Activated CD4-positive, alpha-beta T cell treated with anti-CD3 and anti-CD28 coated beads for 24 hours (primary cell): Measurements from ENCODE around the gene IL16.
"Not testable (repeated sequence)": the region's sequence is repeated elsewhere in the genome, so short reads cannot be mapped to it uniquely, and the experiment has no call there.

Source experiments
- DNase-seq, 2 donors: peaks; one replicate each; pipeline ENCODE4 v3.0.0-alpha.2; 2020; ENCODE audit warnings: low read depth in 2 of 2

Gene IL16

DNA sequence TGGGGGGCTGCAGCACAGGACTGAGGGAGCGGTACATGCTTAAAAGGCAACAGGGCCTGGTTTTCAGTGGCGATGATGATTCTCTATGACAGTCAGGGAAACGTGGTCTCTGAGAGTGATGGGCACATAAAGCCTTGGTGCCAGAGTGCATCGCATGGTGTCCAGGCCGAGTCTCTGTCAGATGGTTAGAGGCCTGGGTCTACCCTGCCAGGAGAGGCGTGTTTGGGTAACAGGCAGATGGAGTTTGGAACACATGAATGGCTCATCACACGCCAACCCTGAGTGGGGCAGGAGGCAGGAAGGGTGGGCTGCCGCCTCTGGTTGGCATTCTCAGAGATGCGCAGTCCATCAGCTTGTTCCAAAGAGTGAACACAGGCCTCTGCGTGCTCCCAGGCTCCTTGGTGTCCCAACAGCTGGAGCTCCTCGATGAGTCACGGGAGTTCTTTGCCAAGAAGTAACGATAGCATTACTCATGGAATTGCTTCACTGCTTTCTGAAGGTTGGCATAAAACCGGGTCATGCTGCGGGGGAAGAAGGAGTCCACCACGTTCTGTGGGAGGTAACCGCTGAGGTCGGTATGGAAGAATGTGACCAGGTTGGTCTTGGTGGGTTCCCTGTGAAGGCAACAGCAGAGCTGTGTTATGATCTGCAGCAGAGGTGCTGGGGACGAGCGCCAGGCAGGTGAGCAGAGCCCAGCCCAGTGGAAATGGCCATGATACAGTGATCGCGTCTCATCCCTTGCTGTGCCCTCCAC, 116.3 kb downstream of the IL16 start:
- DNase-seq: no peak

DNA sequence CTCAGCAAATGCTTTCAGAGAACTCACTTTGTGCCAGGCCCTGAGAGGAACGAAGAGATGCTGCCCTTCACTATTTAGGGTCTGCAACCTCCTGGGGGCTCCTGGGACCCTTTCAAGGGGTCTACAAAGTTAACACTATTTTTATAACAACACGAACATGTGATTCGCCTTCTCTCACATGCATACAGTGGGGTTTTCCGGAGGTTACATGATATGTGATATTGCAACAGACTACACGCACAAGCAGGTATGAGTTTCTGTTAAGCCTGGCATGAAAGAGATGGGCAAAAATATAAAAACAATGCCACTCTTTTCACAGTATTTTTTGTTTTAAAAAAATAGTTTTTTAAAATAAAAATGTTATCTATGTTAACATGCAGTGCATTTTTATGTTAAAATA, 117.0 kb downstream of the IL16 start:
- DNase-seq: no peak

GRCh38 chr15:81314378-81314777, 117.7 kb downstream of the IL16 start:
- DNase-seq: no peak

GRCh38 chr15:81315452-81316175, 118.9 kb downstream of the IL16 start:
- DNase-seq: no peak

DNA sequence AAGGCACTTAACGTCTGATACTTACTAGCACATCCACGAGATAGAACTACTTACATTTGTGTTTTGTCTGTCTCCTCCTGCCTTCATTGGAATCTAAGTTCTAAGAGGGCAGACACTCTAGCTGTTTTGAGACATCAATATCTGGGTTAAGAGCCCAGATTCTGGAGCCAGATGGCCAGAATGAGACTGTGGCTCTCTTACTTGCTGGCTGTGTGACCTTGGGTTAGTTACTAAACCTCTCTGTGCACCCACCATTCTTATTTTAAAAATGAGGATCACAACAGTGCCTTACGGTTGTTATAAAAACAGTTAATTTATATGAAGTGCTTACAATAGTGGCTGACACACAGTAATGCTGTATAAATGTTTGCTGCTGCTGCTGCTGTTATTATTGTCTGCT, 119.6 kb downstream of the IL16 start:
- no peak for DNase-seq

DNA sequence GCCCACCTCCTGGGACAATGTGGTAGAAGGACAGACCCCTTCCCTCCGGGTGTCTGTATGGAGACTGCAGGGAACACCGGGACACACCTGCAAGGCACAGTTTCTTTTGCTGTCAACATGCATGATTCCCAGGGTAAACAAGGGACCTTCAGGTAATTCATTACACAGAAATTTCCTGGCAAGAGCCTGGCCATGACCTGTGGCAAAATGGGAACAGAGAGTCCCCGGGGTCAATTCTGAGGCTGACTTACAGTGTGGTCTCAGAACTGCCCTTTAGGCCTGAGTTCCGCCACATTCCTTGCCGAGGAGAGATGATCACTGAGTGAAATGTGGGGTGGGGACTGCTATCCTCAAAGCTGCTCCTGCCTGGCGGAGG, 121.0 kb downstream of the IL16 start:
- DNase-seq: no peak

DNA sequence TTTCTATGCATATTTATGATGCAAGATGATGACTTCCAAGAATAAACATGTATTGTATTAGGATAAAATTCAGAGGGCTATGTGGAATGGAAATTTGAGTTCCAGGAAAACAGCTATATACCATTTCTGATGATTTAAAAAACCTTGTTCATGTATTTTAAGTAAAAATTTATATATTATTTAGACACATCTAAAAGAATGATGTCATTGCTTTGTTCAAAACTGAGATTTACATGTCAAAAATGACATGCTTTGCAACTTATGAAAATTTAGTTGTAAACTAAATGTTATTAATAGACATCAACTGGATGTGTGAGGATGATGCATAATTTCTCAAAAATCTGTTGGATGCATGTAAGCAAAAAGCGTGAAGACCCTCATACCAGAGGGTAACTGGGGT, 125.0 kb downstream of the IL16 start:
- DNase-seq: no peak

DNA sequence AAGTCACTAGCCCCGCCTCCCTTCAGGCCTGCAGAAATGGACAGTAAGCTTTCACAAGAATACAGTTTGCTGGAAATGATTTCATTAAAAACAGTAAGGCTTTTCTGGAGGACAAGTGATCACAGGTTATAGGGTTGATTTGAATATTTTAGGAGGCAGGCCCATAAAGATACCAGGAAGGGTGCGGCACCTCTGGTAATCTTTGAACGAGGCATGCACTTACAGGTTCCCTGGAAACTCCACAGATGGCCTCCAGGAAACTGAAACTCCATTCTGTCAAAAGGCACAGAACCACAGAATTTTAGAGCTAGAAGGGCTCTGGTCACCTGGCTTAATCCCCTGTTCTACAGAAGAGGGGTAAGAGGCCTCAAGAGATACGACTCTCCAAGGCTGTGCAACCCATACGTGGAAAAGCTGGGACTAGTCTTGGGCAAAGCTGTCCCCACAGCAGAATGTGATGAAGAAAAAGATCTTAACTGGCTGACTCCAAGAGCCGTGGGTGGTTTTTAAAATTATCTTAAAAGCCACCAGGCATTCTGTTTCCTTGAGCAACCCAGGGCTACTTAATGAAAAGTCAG, 126.1 kb downstream of the IL16 start:
- DNase-seq: no peak

GRCh38 chr15:81323559-81323943, 126.9 kb downstream of the IL16 start:
- DNase-seq: no peak

GRCh38 chr15:81323944-81324881, 127.5 kb downstream of the IL16 start, which contains the start of gene STARD5:
STARD5 (minus strand) TSS chr15:81324141; CDS start chr15:81324099, 42 bp downstream.
- peak; percentile 96 to 99 for DNase-seq

DNA sequence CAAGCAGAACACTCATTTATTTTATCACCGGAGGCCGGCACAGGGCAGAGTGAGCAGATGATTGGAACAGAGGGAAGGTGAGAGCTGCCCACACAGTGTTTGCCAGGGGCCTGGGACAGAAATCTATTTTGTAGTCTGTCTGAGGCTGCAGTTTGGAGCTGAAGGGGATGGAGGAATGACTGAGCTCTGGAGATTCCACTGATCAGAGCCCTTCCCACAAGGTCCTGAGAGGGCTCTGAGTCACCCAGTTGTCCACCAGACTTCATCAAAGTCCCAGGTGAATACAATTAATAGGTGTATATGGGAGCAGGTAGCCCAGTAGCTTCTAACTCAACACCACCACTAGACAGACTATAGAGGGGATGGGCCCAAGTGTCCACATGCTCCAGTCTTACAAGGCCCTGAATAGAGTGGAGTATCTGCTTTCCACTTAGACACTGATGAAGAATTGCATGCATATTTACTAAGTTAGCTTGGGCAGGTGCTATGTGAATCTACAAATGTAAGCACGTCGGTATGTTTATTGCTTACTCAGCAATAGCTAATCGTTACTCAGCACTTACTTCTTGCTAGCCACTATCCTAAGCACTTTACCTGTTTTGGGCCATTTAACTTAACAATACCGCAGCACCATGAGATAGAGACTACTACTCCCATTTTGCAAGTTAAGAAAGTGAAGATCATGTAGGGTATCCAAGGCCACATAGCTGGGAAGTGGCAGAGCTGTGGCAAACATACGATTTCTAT, 130.0 kb downstream of the IL16 start:
- no peak for DNase-seq

GRCh38 chr15:81327516-81327915, 130.8 kb downstream of the IL16 start:
- no peak for DNase-seq

- no peak for DNase-seq
Observed at GRCh38 chr15:81329446-81329845, 132.8 kb downstream of the IL16 start.

DNA sequence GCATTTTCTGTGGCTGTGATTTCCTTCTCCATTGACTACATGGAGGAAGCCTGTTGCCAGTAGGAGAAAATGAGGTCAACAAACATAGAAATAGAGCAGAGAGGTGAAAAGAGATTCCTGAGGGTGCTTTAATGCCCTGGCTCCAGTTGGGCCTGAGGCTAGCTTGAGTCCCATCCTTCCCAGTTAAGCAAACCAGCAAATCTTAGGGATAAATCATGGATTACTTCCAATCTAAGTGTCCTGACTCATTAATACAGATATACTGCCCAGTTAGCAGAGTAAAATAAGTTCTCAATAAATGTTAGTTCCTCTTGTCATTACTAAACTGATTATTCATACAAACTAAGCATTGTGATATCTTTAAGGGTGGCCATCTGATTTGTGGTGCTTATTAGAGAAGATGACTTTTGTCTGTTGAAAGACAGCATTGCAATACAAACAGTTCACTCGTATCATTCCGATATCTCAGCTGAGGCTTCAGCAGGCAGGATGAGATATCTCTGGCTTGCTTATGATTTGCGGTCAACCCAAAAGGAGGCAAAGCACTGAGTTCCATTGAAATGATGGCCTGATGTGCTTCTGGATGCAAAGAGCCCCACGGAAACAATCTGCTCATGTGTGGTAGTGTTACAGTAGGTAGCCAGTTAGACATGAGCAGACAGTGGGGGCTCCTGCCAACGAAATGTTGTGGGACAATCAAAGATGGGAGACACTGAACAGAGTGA, 133.8 kb downstream of the IL16 start:
- no peak for DNase-seq

DNA sequence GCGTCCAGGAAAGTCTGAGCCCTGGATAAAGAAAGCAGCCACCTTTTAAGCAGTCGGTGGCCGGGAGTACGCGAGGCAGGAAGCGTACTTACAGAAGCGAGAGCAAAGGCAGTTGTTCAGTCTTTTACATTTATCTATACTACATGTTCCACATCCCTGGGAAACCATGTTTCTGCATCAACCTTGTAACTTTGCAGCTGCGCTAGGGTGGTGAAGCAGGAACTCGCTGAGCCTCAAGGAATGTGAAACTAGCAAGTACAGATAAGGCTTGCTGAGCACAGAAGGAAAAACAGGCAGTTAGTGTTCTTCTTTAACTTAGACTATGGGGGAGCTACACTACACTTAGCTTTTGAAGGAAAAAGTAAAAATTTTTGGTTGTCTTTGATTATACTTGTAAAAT, 134.5 kb downstream of the IL16 start:
- DNase-seq: not testable (repeated sequence)

DNA sequence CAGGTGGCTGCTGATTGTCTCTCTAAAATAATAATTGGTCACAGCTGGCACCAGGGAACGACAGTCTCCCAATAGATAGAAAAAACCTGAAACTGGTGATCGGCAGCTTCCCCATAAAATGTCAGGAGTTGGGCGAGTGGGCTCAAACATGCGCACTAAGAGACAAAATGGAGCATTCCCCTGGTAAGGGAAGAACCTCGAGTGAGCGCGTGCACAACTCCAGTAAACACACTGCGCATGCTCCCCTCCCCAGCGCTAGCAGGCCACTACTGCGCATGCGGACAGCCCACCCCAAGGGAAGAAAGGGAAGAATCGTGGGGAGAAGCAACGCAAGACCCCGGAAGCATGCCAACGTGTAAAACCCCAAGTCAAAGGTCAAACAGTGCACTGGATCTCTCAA, 134.9 kb downstream of the IL16 start:
- DNase-seq: no peak

DNA sequence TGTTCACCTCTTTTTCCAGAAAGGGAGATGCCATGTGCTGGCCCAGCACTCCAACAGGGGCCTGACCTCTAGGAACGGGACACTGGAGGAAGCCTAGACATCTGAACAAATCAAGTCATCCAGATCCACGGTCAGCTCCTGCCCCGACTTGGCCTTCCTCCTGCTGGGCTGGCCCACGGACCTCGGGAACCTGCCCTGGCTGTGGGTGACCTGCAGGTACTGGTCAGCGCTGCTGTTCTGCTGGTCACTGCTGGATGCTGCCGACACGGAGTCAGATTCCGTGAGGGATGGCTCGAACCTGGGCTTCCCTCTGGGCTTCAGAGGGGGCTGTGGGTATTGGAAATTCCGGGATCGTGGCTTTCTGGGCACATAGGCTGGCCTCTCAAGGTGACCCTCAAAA, 135.6 kb downstream of the IL16 start:
- no peak for DNase-seq

- DNase-seq: no peak
Observed at GRCh38 chr15:81333363-81333762, 136.7 kb downstream of the IL16 start.

GRCh38 chr15:81334768-81335435, 138.2 kb downstream of the IL16 start:
- no peak for DNase-seq

DNA sequence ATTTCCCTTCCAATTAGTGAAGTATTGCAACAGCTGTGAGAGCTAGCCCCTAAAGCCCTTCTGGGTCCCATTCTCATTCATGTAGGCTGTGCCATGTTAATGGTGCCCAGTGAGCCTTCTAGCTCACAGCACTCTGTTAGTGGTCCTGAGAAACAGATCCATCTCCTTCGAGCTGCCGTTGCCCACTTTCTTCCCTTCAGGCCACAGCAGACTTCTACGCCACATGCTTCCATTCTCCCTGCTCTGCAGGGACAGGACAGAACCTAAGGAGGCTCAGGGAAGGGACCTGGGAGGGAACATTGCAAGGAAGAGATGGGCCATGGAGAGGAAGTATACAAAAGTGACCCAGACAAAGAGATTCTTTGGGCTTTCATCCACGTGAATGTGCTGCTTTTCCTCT, 139.0 kb downstream of the IL16 start:
- no peak for DNase-seq
